Measurements from ENCODE around the gene DHRS7B. TPM values are rescaled to one million over a fixed set of nuclear protein-coding genes. Genes with fewer than 3 reads are reported as not detected.

Gene DHRS7B
- total and polyA plus RNA-seq, 2 of the 13 experiments (the other 11 are each of a cell fraction or from before 2014, with no cell fraction given) = 20.0 to 35.8 TPM

GRCh38 chr17:21200590-21201297 lies 74.0 kb downstream of the DHRS7B start:
- no peak overlapping the region for H3K4me2 ChIP-seq (ENCODE audit: low read depth, low read length)
- peaks cover 9 to 33% of the 10 kb centered on the region in 2 experiments; a peak in 4 of 5 replicates for H3K36me3 ChIP-seq (replicated peaks in 1 of 2; ENCODE audit: control insufficient read depth in 1 of 2, insufficient read depth in 2 of 2, low read length in 2 of 2)
- no peaks in the 10 kb centered on the region for H3K4me1 ChIP-seq (ENCODE audit: insufficient read depth, low read length)
- ChIA-PET POLR2A (no interaction called here), CTCF (ENCODE audit: low intra/inter-chr PET ratio, low total read pairs) (no interaction called here)
- intact Hi-C loops (cut with micrococcal nuclease; ENCODE audit: unreplicated experiment) = no loop called here
- peaks cover 35% of the 10 kb centered on the region for H4K20me1 ChIP-seq (ENCODE audit: insufficient read depth, low read length)
- H3K79me2 ChIP-seq (ENCODE audit: insufficient read depth, low read length) = peaks cover 59% of the 10 kb centered on the region
- TF ChIP-seq GABPA (IDR thresholded peaks at IDR 0.05; ENCODE audit: low read depth, low read length) (0 out of 2 replicates have a peak, but pooled peaks have one; percentile 10), GABPA (CRISPR knock-in tag; IDR thresholded peaks at IDR 0.05; ENCODE audit: low read depth) (no peak), RBAK (CRISPR knock-in tag; IDR thresholded peaks at IDR 0.05) (no peak)
- ATAC-seq (no peak), DNase-seq (ENCODE audit: low spot score) (no peak), FAIRE-seq (no peak)
- H3K4me3 ChIP-seq (replicated peaks in 1 of 3; ENCODE audit: insufficient read depth in 1 of 3, low read depth in 2 of 3, low read length in 3 of 3) = no peak overlapping the region
- H3K27me3 ChIP-seq (ENCODE audit: control insufficient read depth in 1 of 2, insufficient read depth in 2 of 2, low read length in 2 of 2) = no peaks in the 10 kb centered on the region
- WGBS (ENCODE audit: low lambda C conversion rate) = 97% methylated on average over 14 of the region's 15 CpGs
- in situ Hi-C loops (cut with HindIII; ENCODE audit: extremely low pct_ligation_motif_present, low pct_unique_long_range_greater_than_20kb) = no loop called here
- no peak overlapping the region for H2AFZ ChIP-seq (ENCODE audit: low read length)
- H3K9me3 ChIP-seq (ENCODE audit: low read length) = no peaks in the 10 kb centered on the region
- BruUV-seq (replicated peaks) = no TSS peak
- no peak overlapping the region for H3K9ac ChIP-seq (ENCODE audit: insufficient read depth, low read depth, low read length)
- H3K27ac ChIP-seq (ENCODE audit: extremely low read length, insufficient read depth, low read length) = no peak overlapping the region

- H3K36me3 ChIP-seq (replicated peaks in 1 of 2; ENCODE audit: control insufficient read depth in 1 of 2, insufficient read depth in 2 of 2, low read length in 2 of 2) = peaks cover 9 to 33% of the 10 kb centered on the region in 2 experiments; a peak in 4 of 5 replicates
- no peak for FAIRE-seq
- in situ Hi-C loops (cut with HindIII; ENCODE audit: extremely low pct_ligation_motif_present, low pct_unique_long_range_greater_than_20kb) (no loop called here), intact Hi-C loops (cut with micrococcal nuclease; ENCODE audit: unreplicated experiment) (no loop called here)
- DNase-seq (ENCODE audit: low spot score) = no peak
- H4K20me1 ChIP-seq (ENCODE audit: insufficient read depth, low read length) = peaks cover 35% of the 10 kb centered on the region
- no peaks in the 10 kb centered on the region for H3K4me1 ChIP-seq (ENCODE audit: insufficient read depth, low read length)
- ChIA-PET POLR2A (no interaction called here), CTCF (ENCODE audit: low intra/inter-chr PET ratio, low total read pairs) (no interaction called here)
- ATAC-seq = no peak
- H3K9ac ChIP-seq (ENCODE audit: insufficient read depth, low read depth, low read length) = no peak overlapping the region
- WGBS (ENCODE audit: low lambda C conversion rate) = 98% methylated on average over 5 of the region's 5 CpGs
- H3K27me3 ChIP-seq (ENCODE audit: control insufficient read depth in 1 of 2, insufficient read depth in 2 of 2, low read length in 2 of 2) = no peaks in the 10 kb centered on the region
- no peak overlapping the region for H3K4me3 ChIP-seq (replicated peaks in 1 of 3; ENCODE audit: insufficient read depth in 1 of 3, low read depth in 2 of 3, low read length in 3 of 3)
- peaks cover 64% of the 10 kb centered on the region for H3K79me2 ChIP-seq (ENCODE audit: insufficient read depth, low read length)
- H3K4me2 ChIP-seq (ENCODE audit: low read depth, low read length) = no peak overlapping the region
- BruUV-seq (replicated peaks) = no TSS peak
- no peak overlapping the region for H3K27ac ChIP-seq (ENCODE audit: extremely low read length, insufficient read depth, low read length)
- no peaks in the 10 kb centered on the region for H3K9me3 ChIP-seq (ENCODE audit: low read length)
- TF ChIP-seq ZFP37 (CRISPR knock-in tag; IDR thresholded peaks at IDR 0.05; ENCODE audit: borderline replicate concordance) (no peak), ZNF781 (CRISPR knock-in tag; IDR thresholded peaks at IDR 0.05; ENCODE audit: borderline replicate concordance, not compliant biosample characterization) (no peak), ZNF512 (CRISPR knock-in tag; IDR thresholded peaks at IDR 0.05) (no peak), PRMT3 (CRISPR knock-in tag; IDR thresholded peaks at IDR 0.05; ENCODE audit: borderline replicate concordance, low read depth) (no peak), GLI4 (CRISPR knock-in tag; IDR thresholded peaks at IDR 0.05; ENCODE audit: borderline replicate concordance) (no peak), ZNF550 (CRISPR knock-in tag; IDR thresholded peaks at IDR 0.05; ENCODE audit: borderline replicate concordance) (no peak), FOXP1 (IDR thresholded peaks at IDR 0.05) (no peak), FOXP1 (CRISPR knock-in tag; IDR thresholded peaks at IDR 0.05) (no peak), NCOA1 (CRISPR knock-in tag; IDR thresholded peaks at IDR 0.05) (no peak)
- no peak overlapping the region for H2AFZ ChIP-seq (ENCODE audit: low read length)
Measured at GRCh38 chr17:21201298-21201595, 74.5 kb downstream of the DHRS7B start.
